ENCODE data around the gene HARS1. TPM values are rescaled to one million over a fixed set of nuclear protein-coding genes. Genes with fewer than 3 reads are reported as not detected.

The HARS1 gene
- total and polyA plus RNA-seq, 2 of the 13 experiments (the other 11 are each of a cell fraction or from before 2014, with no cell fraction given): 36.9 to 66.2 TPM

DNA sequence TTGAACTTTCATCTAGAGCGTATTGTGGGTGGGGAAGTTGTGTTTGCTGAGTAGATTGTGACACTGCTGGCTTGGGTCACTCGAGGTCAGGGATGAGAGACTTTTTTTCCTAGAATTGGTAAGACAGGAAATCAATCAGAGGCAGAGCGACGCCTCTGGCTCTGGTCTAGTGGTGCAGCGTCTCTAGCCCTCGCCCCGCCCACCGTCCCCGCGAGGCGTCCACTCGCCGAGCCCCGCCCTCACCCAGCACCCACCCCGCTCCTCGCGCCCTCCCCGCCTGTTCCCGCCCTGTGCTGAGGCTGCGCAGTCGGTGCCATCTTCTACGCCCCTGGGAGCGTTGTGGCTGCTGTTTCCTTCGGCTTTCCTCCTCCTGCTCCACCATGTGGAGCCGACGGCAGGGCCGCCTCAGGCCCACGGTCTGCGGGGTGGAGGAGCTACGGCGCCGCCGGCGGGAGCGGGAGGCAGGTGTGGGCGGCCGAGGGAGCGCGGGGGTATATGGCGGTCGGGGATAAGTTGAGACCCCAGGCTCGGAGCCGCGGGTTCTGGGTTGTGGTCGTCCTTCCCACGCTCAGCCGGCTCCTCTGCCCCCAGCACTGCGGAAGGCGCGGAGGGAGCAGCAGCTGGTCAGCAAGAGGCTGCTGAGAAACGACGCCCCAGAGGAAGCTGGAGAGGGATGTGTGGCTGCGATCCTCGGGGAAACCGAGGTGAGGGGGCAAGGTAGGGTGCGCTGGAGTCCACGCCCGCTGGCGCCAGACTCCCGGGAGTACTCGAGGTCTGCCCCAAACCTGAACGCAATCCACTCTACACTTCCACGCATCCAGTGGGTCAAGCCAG lies 51.8 kb downstream of the HARS1 start, which contains the start of gene TMCO6 (continued):
- TF ChIP-seq TIGD3 (CRISPR knock-in tag; IDR thresholded peaks at IDR 0.05; ENCODE audit: borderline replicate concordance): peak; percentile 92; the same call in 1 of the 2 replicates
- TF ChIP-seq, protein P1, sequence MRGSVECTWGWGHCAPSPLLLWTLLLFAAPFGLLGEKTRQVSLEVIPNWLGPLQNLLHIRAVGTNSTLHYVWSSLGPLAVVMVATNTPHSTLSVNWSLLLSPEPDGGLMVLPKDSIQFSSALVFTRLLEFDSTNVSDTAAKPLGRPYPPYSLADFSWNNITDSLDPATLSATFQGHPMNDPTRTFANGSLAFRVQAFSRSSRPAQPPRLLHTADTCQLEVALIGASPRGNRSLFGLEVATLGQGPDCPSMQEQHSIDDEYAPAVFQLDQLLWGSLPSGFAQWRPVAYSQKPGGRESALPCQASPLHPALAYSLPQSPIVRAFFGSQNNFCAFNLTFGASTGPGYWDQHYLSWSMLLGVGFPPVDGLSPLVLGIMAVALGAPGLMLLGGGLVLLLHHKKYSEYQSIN (CRISPR knock-in tag; IDR thresholded peaks at IDR 0.05; ENCODE audit: borderline replicate concordance): no peak
- peak; percentile 86 for TF ChIP-seq SKI (IDR thresholded peaks at IDR 0.05; ENCODE audit: partially characterized antibody)
- TF ChIP-seq SRY (CRISPR knock-in tag; IDR thresholded peaks at IDR 0.05): no peak; the same call in 1 of the 2 replicates
- TF ChIP-seq POLR2G (IDR thresholded peaks at IDR 0.05; ENCODE audit: low read depth, low read length): peak; percentile 74
- peak; percentile 76; the same call in 1 of the 2 replicates for TF ChIP-seq MEIS1 (CRISPR knock-in tag; IDR thresholded peaks at IDR 0.05; ENCODE audit: borderline replicate concordance)
- 0 out of 2 replicates have a peak, but pooled peaks have one; percentile 34 for TF ChIP-seq ATF6 (CRISPR knock-in tag; conservative IDR thresholded peaks at IDR 0.05)
- TF ChIP-seq ATAD3A (CRISPR knock-in tag; IDR thresholded peaks at IDR 0.05): no peak
- peak; percentile 70; the same call in 1 of the 2 replicates for TF ChIP-seq NCOA1 (CRISPR knock-in tag; IDR thresholded peaks at IDR 0.05)
- TF ChIP-seq ZFP90 (CRISPR knock-in tag; IDR thresholded peaks at IDR 0.05; ENCODE audit: borderline replicate concordance): peak; percentile 76; the same call in 1 of the 2 replicates
- 0 out of 2 replicates have a peak, but pooled peaks have one; percentile 83 for TF ChIP-seq NFATC3 (CRISPR knock-in tag; IDR thresholded peaks at IDR 0.05)
- TF ChIP-seq EZH2 (conservative IDR thresholded peaks at IDR 0.05; ENCODE audit: low read depth, low read length): no peak
- peak; percentile 69; the same call in 1 of the 2 replicates for TF ChIP-seq YEATS4 (CRISPR knock-in tag; IDR thresholded peaks at IDR 0.05; ENCODE audit: borderline replicate concordance)
- TF ChIP-seq HDAC6 (IDR thresholded peaks at IDR 0.05; ENCODE audit: low read depth, low read length): no peak
- TF ChIP-seq, protein P2, sequence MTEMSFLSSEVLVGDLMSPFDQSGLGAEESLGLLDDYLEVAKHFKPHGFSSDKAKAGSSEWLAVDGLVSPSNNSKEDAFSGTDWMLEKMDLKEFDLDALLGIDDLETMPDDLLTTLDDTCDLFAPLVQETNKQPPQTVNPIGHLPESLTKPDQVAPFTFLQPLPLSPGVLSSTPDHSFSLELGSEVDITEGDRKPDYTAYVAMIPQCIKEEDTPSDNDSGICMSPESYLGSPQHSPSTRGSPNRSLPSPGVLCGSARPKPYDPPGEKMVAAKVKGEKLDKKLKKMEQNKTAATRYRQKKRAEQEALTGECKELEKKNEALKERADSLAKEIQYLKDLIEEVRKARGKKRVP (CRISPR knock-in tag; IDR thresholded peaks at IDR 0.05): peak in 1 of 2 experiments; percentile 49; a peak in 1 of 4 replicates
- no peak for TF ChIP-seq TRAFD1 (CRISPR knock-in tag; IDR thresholded peaks at IDR 0.05; ENCODE audit: borderline replicate concordance)
- TF ChIP-seq ZNF350 (CRISPR knock-in tag; IDR thresholded peaks at IDR 0.05; ENCODE audit: borderline replicate concordance, low read depth): peak; percentile 84; the same call in 1 of the 2 replicates
- no peak for TF ChIP-seq FOXM1 (CRISPR knock-in tag; IDR thresholded peaks at IDR 0.05)
- TF ChIP-seq DNMT3B (CRISPR knock-in tag; conservative IDR thresholded peaks at IDR 0.05): no peak
- TF ChIP-seq FOXC1 (CRISPR knock-in tag; IDR thresholded peaks at IDR 0.05; ENCODE audit: borderline replicate concordance): peak; percentile 9; the same call in 1 of the 2 replicates
- peak; percentile 72 for TF ChIP-seq GATAD1 (CRISPR knock-in tag; IDR thresholded peaks at IDR 0.05)
